Endothelial cell of umbilical vein (primary cell): ENCODE results near the gene ACTN1. TPM values are rescaled to one million over a fixed set of nuclear protein-coding genes. Genes with fewer than 3 reads are reported as not detected.
A peak's percentile ranks its signal among the peaks of the same experiment; 100 is the strongest.

Experiments
- BruUV-seq: library from RNA; stranded (reverse); fragments of 400-500 nt; replicated peaks from 2 replicates; lab custom pipeline; 2021; lab: Mats Ljungman, UMichigan
- CTCF ChIA-PET: fragments of 300-600, 350-600 bp; sonication (Branson Sonifier 250); formaldehyde crosslinking; loops from one replicate; lab custom pipeline; 2021; ENCODE audit warnings: antibody characterized with exemption, inconsistent platforms; lab: Charles Lee
- POLR2A ChIA-PET: fragments of 300-600, 350-600 bp; sonication (Branson Sonifier 250); formaldehyde crosslinking; loops from one replicate; lab custom pipeline; 2021; ENCODE audit warnings: antibody characterized with exemption, inconsistent platforms; lab: Charles Lee
- DNase-seq: peaks from one replicate; pipeline ENCODE4 v3.0.0-alpha.2; 2011; ENCODE audit warnings: low read depth, low spot score
- FAIRE-seq: peaks from 2 replicates; lab custom pipeline; 2011; peaks lifted over from hg19 to GRCh38; lab: Jason Lieb, UNC
- H2AFZ ChIP-seq: 2 replicates; pipeline ENCODE4 v1.6.0; 2012; ENCODE audit warnings: low read depth, low read length, control low read depth, inconsistent platforms
- H3K27ac ChIP-seq: 2 replicates; pipeline ENCODE4 v1.5.1; 2011; ENCODE audit warnings: low read depth, mild to moderate bottlenecking, control low read depth, low read length, moderate library complexity; ENCODE audit not compliant: insufficient read depth
- H3K27me3 ChIP-seq, 2 experiments: 2 replicates each; pipeline versions ENCODE4 v1.6.0 to v1.6.1; 2011; ENCODE audit warnings: low read length in 2 of 2, mixed read lengths in 1 of 2; ENCODE audit not compliant: control insufficient read depth in 2 of 2, insufficient read depth in 2 of 2
- H3K36me3 ChIP-seq, 2 experiments: 2 replicates in 1 of 2; 3 replicates in 1 of 2; pipeline ENCODE4 v1.5.1; 2011; ENCODE audit warnings: low read length in 2 of 2, mild to moderate bottlenecking in 1 of 2, moderate library complexity in 1 of 2; ENCODE audit not compliant: control insufficient read depth in 2 of 2, insufficient read depth in 2 of 2; ENCODE audit errors: extremely low read depth in 1 of 2
- H3K4me1 ChIP-seq: 3 replicates; pipeline ENCODE4 v1.5.1; 2011; ENCODE audit warnings: mild to moderate bottlenecking, low read length; ENCODE audit not compliant: control insufficient read depth, insufficient read depth; ENCODE audit errors: extremely low read depth
- H3K4me2 ChIP-seq: 2 replicates; pipeline ENCODE4 v1.6.1; 2011; ENCODE audit warnings: low read length, control low read depth, mixed read lengths; ENCODE audit not compliant: insufficient read depth
- H3K4me3 ChIP-seq, 3 experiments: fragments of 200-600 bp in 1 of 3; sonication (generic), shearing (Covaris generic) in 1 of 3; replicated peaks in 1 of 3; 2 replicates each; pipeline ENCODE4 v1.5.1; 2011 to 2016; ENCODE audit warnings: control low read depth in 3 of 3, low read length in 3 of 3, mild to moderate bottlenecking in 2 of 3, inconsistent platforms in 1 of 3, low read depth in 1 of 3, moderate library complexity in 1 of 3; ENCODE audit not compliant: insufficient read depth in 1 of 3
- H3K79me2 ChIP-seq: 2 replicates; pipeline ENCODE4 v1.6.0; 2012; ENCODE audit warnings: low read length, inconsistent platforms; ENCODE audit not compliant: control insufficient read depth, insufficient read depth
- H3K9ac ChIP-seq: replicated peaks from 2 replicates; pipeline ENCODE3; 2011; ENCODE audit warnings: low read length, control low read depth; ENCODE audit not compliant: insufficient read depth; ENCODE audit errors: extremely low read depth
- H3K9me1 ChIP-seq: replicated peaks from 3 replicates; pipeline ENCODE4 v1.6.0; 2011; ENCODE audit warnings: mild to moderate bottlenecking, low read length; ENCODE audit not compliant: control insufficient read depth, insufficient read depth; ENCODE audit errors: extremely low read depth
- H3K9me3 ChIP-seq: replicated peaks from 2 replicates; pipeline ENCODE4 v1.5.1; 2012; ENCODE audit warnings: low read length, inconsistent platforms; ENCODE audit not compliant: control insufficient read depth, insufficient read depth
- H4K20me1 ChIP-seq: replicated peaks from 2 replicates; pipeline ENCODE3; 2011; ENCODE audit warnings: mild to moderate bottlenecking, low read length; ENCODE audit not compliant: control insufficient read depth, insufficient read depth; ENCODE audit errors: extremely low read depth
- CTCF ChIP-seq, 2 donors: IDR thresholded peaks; 1 replicate in 1 of 2; 2 replicates in 1 of 2; pipeline ENCODE4 v1.5.1; 2011; ENCODE audit warnings: low read length in 2 of 2, mild to moderate bottlenecking in 2 of 2, moderate library complexity in 2 of 2, control low read depth in 1 of 2, inconsistent platforms in 1 of 2, low read depth in 1 of 2; ENCODE audit not compliant: insufficient read depth in 1 of 2; ENCODE audit errors: extremely low read depth in 1 of 2
- EZH2 ChIP-seq: IDR thresholded peaks from 2 replicates; pipeline ENCODE4 v1.6.1; 2012; ENCODE audit warnings: borderline replicate concordance, low read depth, mild to moderate bottlenecking, moderate library complexity, low read length, inconsistent platforms; ENCODE audit not compliant: severe bottlenecking
- FOS ChIP-seq: IDR thresholded peaks from 2 replicates; pipeline ENCODE4 v1.6.1; 2011; ENCODE audit warnings: mild to moderate bottlenecking, low read length, moderate library complexity, borderline replicate concordance; ENCODE audit not compliant: insufficient read depth
- GATA2 ChIP-seq: IDR thresholded peaks from 2 replicates; pipeline ENCODE4 v1.7.0; 2011; ENCODE audit warnings: low read depth, mild to moderate bottlenecking, moderate library complexity, mixed read lengths, low read length; ENCODE audit not compliant: insufficient read length, insufficient read depth
- JUN ChIP-seq: IDR thresholded peaks from 2 replicates; pipeline ENCODE4 v1.6.1; 2011; ENCODE audit warnings: borderline replicate concordance, low read depth; ENCODE audit not compliant: insufficient read length, insufficient read depth
- MYC ChIP-seq: IDR thresholded peaks from one replicate; pipeline ENCODE4 v1.6.1; 2011; ENCODE audit warnings: mild to moderate bottlenecking, low read depth, low read length
- POLR2A ChIP-seq: IDR thresholded peaks from 2 replicates; pipeline ENCODE4 v1.6.1; 2012; ENCODE audit warnings: low read depth, mild to moderate bottlenecking, control low read depth, low read length
- POLR2AphosphoS5 ChIP-seq: IDR thresholded peaks from 2 replicates; pipeline ENCODE4 v1.6.1; 2012; ENCODE audit warnings: low read depth, mild to moderate bottlenecking, control low read depth, low read length, moderate library complexity; ENCODE audit not compliant: insufficient read depth
- dilution Hi-C: fragments of 300-500 bp; cut with MboI; formaldehyde crosslinking; loops from one replicate; pipeline ENCODE4 v1.15.0; 2019; ENCODE audit warnings: low sequenced_read_pairs; ENCODE audit not compliant: extremely low pct_ligation_motif_present
- intact Hi-C: fragments of 100-400 bp; cut with micrococcal nuclease; formaldehyde crosslinking; loops from one replicate; pipeline ENCODE4 v1.10.0; 2022
- polyA plus RNA-seq, 4 experiments: library from polyadenylated mRNA; depleted of rRNA in 3 of 4; stranded (reverse) in 3 of 4; unstranded in 1 of 4; fragments of >200 nt; gene quantifications; 2 replicates each; pipeline versions ENCODE4 v1.2.1 to v1.2.3, GENCODE V29; 2011 to 2012; ENCODE audit warnings: missing spikeins in 1 of 4
- total RNA-seq: library from RNA; stranded (reverse); gene quantifications from 2 replicates; pipeline ENCODE4 v1.2.3, GENCODE V29; 2021
- TF ChIP-seq, protein P1 (sequence below): IDR thresholded peaks from 2 replicates; pipeline ENCODE4 v1.6.1; 2011; ENCODE audit not compliant: insufficient read depth, insufficient read length

The ACTN1 gene
- total and polyA plus RNA-seq, 2 donors (not counting 3 experiments of a cell fraction or from before 2014, with no cell fraction given) = 442 to 463 TPM

DNA sequence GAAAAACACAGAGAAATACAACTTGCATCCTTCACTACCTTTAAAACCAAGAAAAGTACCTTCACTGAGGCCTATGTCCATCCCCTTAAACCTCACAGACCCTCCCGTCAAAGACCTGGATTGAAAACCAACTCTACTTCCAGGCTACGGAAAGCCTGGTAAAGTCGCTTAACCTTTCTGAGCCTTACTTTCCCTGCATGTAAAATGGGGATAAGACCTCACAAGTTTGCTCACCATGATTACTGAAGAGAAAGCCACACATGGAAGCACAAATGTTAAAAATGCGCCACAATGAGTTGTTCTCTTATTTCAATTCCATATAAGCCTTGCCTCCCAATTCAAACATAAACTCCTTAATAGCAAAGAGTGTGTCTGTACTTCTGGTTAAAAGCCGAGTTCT lies 8.4 kb downstream of the ACTN1 start:
- H3K9me1 ChIP-seq = no peaks in the 10 kb centered on the region
- H4K20me1 ChIP-seq = no peaks in the 10 kb centered on the region
- H3K9me3 ChIP-seq = no peaks in the 10 kb centered on the region
- peak overlapping the region; percentile 27 for H3K9ac ChIP-seq
- peak overlapping the region; percentile 39 for H3K4me2 ChIP-seq
- peak overlapping the region; percentile 62 for H3K27ac ChIP-seq
- DNase-seq (no peak), FAIRE-seq (peak; percentile 52)
- peaks cover 19 to 27% of the 10 kb centered on the region in 2 experiments for H3K36me3 ChIP-seq
- ChIA-PET CTCF (interaction anchor here (1.9 to 2.2 kb wide), 2 partner anchors 59 to 120 kb away, joined by 10 to 15 read pairs; no protein-coding TSS in a partner anchor), POLR2A (no interaction called here)
- BruUV-seq = no TSS peak
- dilution Hi-C loops = no loop called here
- peaks cover 100% of the 10 kb centered on the region for H3K79me2 ChIP-seq
- no peaks in the 10 kb centered on the region for H3K27me3 ChIP-seq
- no peak overlapping the region for H2AFZ ChIP-seq
- no peak overlapping the region for H3K4me3 ChIP-seq
- peaks cover 68% of the 10 kb centered on the region for H3K4me1 ChIP-seq
- TF ChIP-seq CTCF (IDR thresholded peaks at IDR 0.05; ENCODE audit: extremely low read depth in 1 of 2, insufficient read depth in 1 of 2, low read depth in 1 of 2, low read length in 2 of 2) (no peak), FOS (no peak), EZH2 (no peak)
- intact Hi-C loops = no loop called here

DNA sequence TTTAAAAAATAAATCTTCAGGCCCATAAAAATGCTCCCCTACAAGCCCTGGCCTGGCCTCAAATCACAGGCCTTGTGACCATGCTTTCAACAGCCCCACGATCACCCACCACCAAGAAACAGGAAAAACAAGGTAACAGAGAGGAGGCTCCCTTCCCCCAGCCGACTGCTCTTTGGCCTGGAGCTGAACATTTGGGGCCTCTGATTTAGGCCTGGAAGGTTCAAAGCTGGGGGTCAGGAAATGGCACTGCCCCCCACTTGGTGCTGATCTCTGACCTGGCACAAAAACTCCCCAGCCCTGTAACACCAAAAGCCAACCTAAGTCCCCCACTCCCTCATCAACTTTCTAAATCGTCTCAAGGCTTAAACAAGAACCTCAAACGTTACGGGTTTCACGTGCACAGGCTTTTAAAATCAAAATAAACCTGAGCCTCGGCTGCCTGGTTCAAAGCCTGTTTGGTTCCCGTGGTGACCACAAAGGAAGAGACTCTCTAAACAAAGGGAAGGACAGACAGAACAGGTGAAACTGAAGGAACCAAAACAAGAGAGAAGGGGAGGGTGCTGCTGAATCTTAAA lies 9.0 kb downstream of the ACTN1 start:
- Histone ChIP-seq H3K27me3 (no peaks in the 10 kb centered on the region), H3K79me2 (peaks cover 100% of the 10 kb centered on the region), H3K4me1 (peaks cover 65% of the 10 kb centered on the region), H3K36me3 (peaks cover 17 to 31% of the 10 kb centered on the region in 2 experiments), H3K9me1 (no peaks in the 10 kb centered on the region), H4K20me1 (no peaks in the 10 kb centered on the region), H3K27ac (peak overlapping the region; percentile 62), H3K4me3 (no peak overlapping the region), H3K9me3 (no peaks in the 10 kb centered on the region), H3K4me2 (peak overlapping the region; percentile 39), H2AFZ (no peak overlapping the region), H3K9ac (peak overlapping the region; percentile 27)
- intact Hi-C loops (no loop called here), dilution Hi-C loops (no loop called here)
- FAIRE-seq (peak; percentile 68), DNase-seq (peak; percentile 41)
- CTCF ChIA-PET = interaction anchor here (0.8 to 2.2 kb wide), 10 partner anchors 11 to 135 kb away, joined by 3 to 15 read pairs (median 4); no protein-coding TSS in a partner anchor
- POLR2A ChIA-PET = interaction anchor here (1.3 to 1.8 kb wide), 4 partner anchors 9 to 77 kb away, joined by 3 to 7 read pairs (median 4); partner anchors contain the start of gene ACTN1
- BruUV-seq = no TSS peak
- TF ChIP-seq EZH2 (no peak), POLR2AphosphoS5 (no peak), MYC (no peak), CTCF (IDR thresholded peaks at IDR 0.05; ENCODE audit: extremely low read depth in 1 of 2, insufficient read depth in 1 of 2, low read depth in 1 of 2, low read length in 2 of 2) (no peak), JUN (no peak), GATA2 (no peak), POLR2A (no peak), FOS (no peak)
- TF ChIP-seq, protein P1, sequence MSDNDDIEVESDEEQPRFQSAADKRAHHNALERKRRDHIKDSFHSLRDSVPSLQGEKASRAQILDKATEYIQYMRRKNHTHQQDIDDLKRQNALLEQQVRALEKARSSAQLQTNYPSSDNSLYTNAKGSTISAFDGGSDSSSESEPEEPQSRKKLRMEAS = no peak
